Mucosa of rectum (tissue), 2 donors: ENCODE results near the gene INTS15.

Experiments used
- H3K27ac ChIP-seq, 2 donors: one replicate each; pipeline ENCODE4 v1.7.0; 2013; ENCODE audit warnings: inconsistent platforms in 2 of 2, low read depth in 2 of 2, low read length in 2 of 2
- H3K27me3 ChIP-seq, 2 donors: one replicate each; pipeline ENCODE4 v1.7.0; 2013; ENCODE audit warnings: low read length in 2 of 2; ENCODE audit not compliant: control insufficient read depth in 2 of 2, insufficient read depth in 2 of 2
- H3K36me3 ChIP-seq, 2 donors: one replicate each; pipeline ENCODE4 v1.7.0; 2013; ENCODE audit warnings: low read length in 2 of 2; ENCODE audit not compliant: control insufficient read depth in 2 of 2, insufficient read depth in 2 of 2
- H3K4me1 ChIP-seq, 2 donors: one replicate each; pipeline ENCODE4 v1.7.0; 2013; ENCODE audit warnings: low read length in 2 of 2, mild to moderate bottlenecking in 1 of 2; ENCODE audit not compliant: control insufficient read depth in 2 of 2, insufficient read depth in 2 of 2
- H3K4me3 ChIP-seq, 2 donors: one replicate each; pipeline ENCODE4 v1.7.0; 2013; ENCODE audit warnings: low read length in 2 of 2
- H3K9ac ChIP-seq, 2 donors: one replicate each; pipeline ENCODE4 v1.7.0; 2013; ENCODE audit warnings: low read length in 2 of 2, low read depth in 1 of 2, mild to moderate bottlenecking in 1 of 2
- H3K9me3 ChIP-seq, 2 donors: one replicate each; pipeline ENCODE4 v1.7.0; 2013; ENCODE audit warnings: low read length in 2 of 2; ENCODE audit not compliant: control insufficient read depth in 2 of 2
- donor health status: healthy.
- donor health status: Normal muscosa, but diverticular disease.

The INTS15 gene

GRCh38 chr7:6558837-6559236 is 31.0 kb upstream of the INTS15 start:
- H3K9ac ChIP-seq, result no peak overlapping the region
- no peaks in the 10 kb centered on the region for H3K36me3 ChIP-seq
- no peaks in the 10 kb centered on the region for H3K9me3 ChIP-seq
- no peaks in the 10 kb centered on the region for H3K4me1 ChIP-seq
- no peaks in the 10 kb centered on the region for H3K27me3 ChIP-seq
- no peak overlapping the region for H3K4me3 ChIP-seq
- no peak overlapping the region for H3K27ac ChIP-seq

- no peaks in the 10 kb centered on the region for H3K4me1 ChIP-seq
- H3K36me3 ChIP-seq, result no peaks in the 10 kb centered on the region
- no peak overlapping the region for H3K4me3 ChIP-seq
- no peaks in the 10 kb centered on the region for H3K9me3 ChIP-seq
- H3K27ac ChIP-seq, result no peak overlapping the region
- no peak overlapping the region for H3K9ac ChIP-seq
- H3K27me3 ChIP-seq, result no peaks in the 10 kb centered on the region
Measured at GRCh38 chr7:6559896-6560295, 29.9 kb upstream of the INTS15 start.

GRCh38 chr7:6562106-6562505 is 27.7 kb upstream of the INTS15 start:
- Histone ChIP-seq H3K9me3 (no peaks in the 10 kb centered on the region), H3K4me1 (no peaks in the 10 kb centered on the region), H3K9ac (no peak overlapping the region), H3K4me3 (no peak overlapping the region), H3K27me3 (no peaks in the 10 kb centered on the region), H3K27ac (no peak overlapping the region), H3K36me3 (no peaks in the 10 kb centered on the region)

- Histone ChIP-seq H3K27ac (no peak overlapping the region), H3K27me3 (no peaks in the 10 kb centered on the region)
Measured at GRCh38 chr7:6563936-6564770, 25.7 kb upstream of the INTS15 start.

GRCh38 chr7:6565655-6566054 is 24.2 kb upstream of the INTS15 start:
- Histone ChIP-seq H3K36me3 (no peaks in the 10 kb centered on the region), H3K9ac (no peak overlapping the region), H3K4me1 (no peaks in the 10 kb centered on the region), H3K27ac (no peak overlapping the region), H3K9me3 (no peaks in the 10 kb centered on the region), H3K4me3 (no peak overlapping the region), H3K27me3 (no peaks in the 10 kb centered on the region)

More at GRCh38 chr7:6563936-6564770, 25.7 kb upstream of the INTS15 start:
- H3K36me3 ChIP-seq, result no peaks in the 10 kb centered on the region
- no peak overlapping the region for H3K9ac ChIP-seq
- no peaks in the 10 kb centered on the region for H3K9me3 ChIP-seq
- no peak overlapping the region for H3K4me3 ChIP-seq
- H3K4me1 ChIP-seq, result no peaks in the 10 kb centered on the region

- H3K4me1 ChIP-seq, result no peaks in the 10 kb centered on the region
- H3K4me3 ChIP-seq, result no peak overlapping the region
- H3K27ac ChIP-seq, result no peak overlapping the region
- H3K27me3 ChIP-seq, result no peaks in the 10 kb centered on the region
- H3K9me3 ChIP-seq, result no peaks in the 10 kb centered on the region
- H3K36me3 ChIP-seq, result no peaks in the 10 kb centered on the region
- no peak overlapping the region for H3K9ac ChIP-seq
Measured at GRCh38 chr7:6567886-6568285, 21.9 kb upstream of the INTS15 start.

- Histone ChIP-seq H3K9me3 (no peaks in the 10 kb centered on the region), H3K36me3 (no peaks in the 10 kb centered on the region), H3K4me3 (no peak overlapping the region), H3K27me3 (no peaks in the 10 kb centered on the region), H3K27ac (no peak overlapping the region), H3K9ac (no peak overlapping the region), H3K4me1 (no peaks in the 10 kb centered on the region)
Measured at GRCh38 chr7:6571160-6571779, 18.6 kb upstream of the INTS15 start.

GRCh38 chr7:6575281-6576023 is 14.4 kb upstream of the INTS15 start:
- Histone ChIP-seq H3K27ac (no peak overlapping the region), H3K36me3 (peaks cover 0 to 3% of the 10 kb centered on the region in 2 donors), H3K4me3 (no peak overlapping the region), H3K9ac (no peak overlapping the region), H3K27me3 (no peaks in the 10 kb centered on the region), H3K4me1 (no peaks in the 10 kb centered on the region), H3K9me3 (no peaks in the 10 kb centered on the region)

GRCh38 chr7:6576024-6576866 is 13.6 kb upstream of the INTS15 start:
- H3K4me3 ChIP-seq, result peak overlapping the region; percentile 53 to 82
- H3K36me3 ChIP-seq, result peaks cover 0 to 11% of the 10 kb centered on the region in 2 donors
- H3K27me3 ChIP-seq, result no peaks in the 10 kb centered on the region
- H3K4me1 ChIP-seq, result peaks cover 0 to 5% of the 10 kb centered on the region in 2 donors
- no peak overlapping the region for H3K9ac ChIP-seq
- no peak overlapping the region for H3K27ac ChIP-seq
- no peaks in the 10 kb centered on the region for H3K9me3 ChIP-seq
